HTR-8/SVneo (cell line): Measurements from ENCODE around the gene RFX2.
"Not testable (repeated sequence)": the region's sequence is repeated elsewhere in the genome, so short reads cannot be mapped to it uniquely, and the experiment has no call there.

ENCODE experiments used
- DNase-seq: peaks from one replicate; pipeline ENCODE4 v3.0.0; 2011; ENCODE audit warnings: low spot score, mixed read lengths; ENCODE audit not compliant: insufficient read length
- FAIRE-seq: peaks from 2 replicates; lab custom pipeline; 2011; peaks lifted over from hg19 to GRCh38; lab: Jason Lieb, UNC

The RFX2 gene

GRCh38 chr19:6106643-6107294 lies 3.5 kb downstream of the RFX2 start:
- not testable (repeated sequence) for FAIRE-seq, DNase-seq

GRCh38 chr19:6105444-6105843 lies 4.9 kb downstream of the RFX2 start:
- DNase-seq (no peak), FAIRE-seq (no peak)

- DNase-seq: no peak
- FAIRE-seq: no peak
Observed at GRCh38 chr19:6103894-6104293, 6.4 kb downstream of the RFX2 start.

- FAIRE-seq: no peak
- DNase-seq: no peak
Observed at GRCh38 chr19:6103217-6103644, 7.1 kb downstream of the RFX2 start.

GRCh38 chr19:6101991-6102390 lies 8.3 kb downstream of the RFX2 start:
- no peak for DNase-seq
- FAIRE-seq: no peak

GRCh38 chr19:6101291-6101825 lies 8.9 kb downstream of the RFX2 start:
- no peak for FAIRE-seq
- no peak for DNase-seq

GRCh38 chr19:6100284-6100915 lies 9.9 kb downstream of the RFX2 start:
- DNase-seq: no peak
- no peak for FAIRE-seq

GRCh38 chr19:6099599-6099998 lies 10.7 kb downstream of the RFX2 start:
- FAIRE-seq (no peak), DNase-seq (no peak)

GRCh38 chr19:6099033-6099432 lies 11.3 kb downstream of the RFX2 start:
- DNase-seq: no peak

GRCh38 chr19:6098574-6098973 lies 11.7 kb downstream of the RFX2 start:
- FAIRE-seq: no peak
- no peak for DNase-seq

More at GRCh38 chr19:6099033-6099432, 11.3 kb downstream of the RFX2 start:
- no peak for FAIRE-seq

GRCh38 chr19:6097911-6098310 lies 12.4 kb downstream of the RFX2 start:
- FAIRE-seq (no peak), DNase-seq (no peak)

- DNase-seq: no peak
- no peak for FAIRE-seq
Observed at GRCh38 chr19:6095760-6096159, 14.5 kb downstream of the RFX2 start.

- FAIRE-seq: no peak
- no peak for DNase-seq
Observed at GRCh38 chr19:6092329-6093286, 17.7 kb downstream of the RFX2 start.

- DNase-seq (no peak), FAIRE-seq (no peak)
Observed at GRCh38 chr19:6091771-6092291, 18.5 kb downstream of the RFX2 start.

- no peak for DNase-seq
- FAIRE-seq: no peak
Observed at GRCh38 chr19:6090634-6091033, 19.7 kb downstream of the RFX2 start.

- FAIRE-seq: no peak
- DNase-seq: no peak
Observed at GRCh38 chr19:6088602-6089049, 21.7 kb downstream of the RFX2 start.

- no peak for FAIRE-seq
- no peak for DNase-seq
Observed at GRCh38 chr19:6087074-6087571, 23.2 kb downstream of the RFX2 start.

GRCh38 chr19:6086068-6086788 lies 24.1 kb downstream of the RFX2 start:
- FAIRE-seq (no peak), DNase-seq (no peak)

- DNase-seq: no peak
- FAIRE-seq: no peak
Observed at GRCh38 chr19:6084821-6085220, 25.5 kb downstream of the RFX2 start.
